Right lobe of liver (tissue), 6 donors: ENCODE measurements around the gene UNC5CL. TPM values are rescaled to one million over a fixed set of nuclear protein-coding genes. Genes with fewer than 3 reads are reported as not detected.
A peak's percentile ranks its signal among the peaks of the same experiment; 100 is the strongest.

Experiments used
- ATAC-seq, 4 donors: fragments of 200-7000 bp; cut with Tn5 transposase; one replicate each; pipeline ENCODE4 v1.9.1; 2020; ENCODE audit warnings: mild to moderate bottlenecking in 4 of 4, moderate library complexity in 4 of 4
- DNase-seq, 3 donors: peaks; one replicate each; pipeline ENCODE4 v3.0.0-alpha.2; 2020
- H3K27ac ChIP-seq, 3 donors: fragments of 200-600 bp; one replicate each; pipeline ENCODE4 v1.8.0; 2022
- H3K27me3 ChIP-seq, 2 donors: fragments of 200-600 bp; one replicate each; pipeline ENCODE4 v1.8.0; 2022
- H3K36me3 ChIP-seq, 4 donors: fragments of 200-600 bp; sonication (generic) in 1 of 4; one replicate each; pipeline versions ENCODE4 v1.5.1 to v1.8.0; 2017 to 2022; ENCODE audit warnings: control low read depth in 1 of 4
- H3K4me1 ChIP-seq, 4 donors: fragments of 200-600 bp; sonication (generic) in 1 of 4; one replicate each; pipeline versions ENCODE4 v1.5.1 to v1.8.0; 2017 to 2022; ENCODE audit warnings: control low read depth in 1 of 4
- H3K4me3 ChIP-seq, 3 donors: fragments of 200-600 bp; one replicate each; pipeline ENCODE4 v1.8.0; 2022
- H3K9me3 ChIP-seq, 4 donors: fragments of 200-600 bp; sonication (generic) in 1 of 4; one replicate each; pipeline versions ENCODE4 v1.5.1 to v1.8.0; 2017 to 2022; ENCODE audit warnings: control low read depth in 1 of 4
- POLR2A ChIP-seq: fragments of 450-650 bp; IDR thresholded peaks from one replicate; pipeline ENCODE4 v1.6.1; 2017; ENCODE audit warnings: antibody characterized with exemption, mild to moderate bottlenecking
- WGBS: methylation state at CpG from one replicate; pipeline ENCODE4 v1.1.6; 2018; ENCODE audit warnings: low coverage, low lambda C conversion rate; ENCODE audit not compliant: insufficient coverage; ENCODE audit errors: missing lambda C conversion rate; 5-methylcytosine and 5-hydroxymethylcytosine counted together
- intact Hi-C, 2 donors: fragments of 100-400 bp; cut with DNase I; formaldehyde crosslinking; loops; one replicate each; pipeline versions ENCODE4 v1.11.2 to v1.14.1; 2022
- total RNA-seq, 6 experiments: library from RNA; depleted of rRNA in 2 of 6; stranded (reverse); fragments of >200 nt in 2 of 6; fragmentation: NEBNext Ultra II Directional in 3 of 6; extraction: Animal tissue kit (Norgen Biotek cat#: 25700) in 3 of 6; gene quantifications; one replicate each; pipeline versions ENCODE4 v1.1.0 to v1.2.4, GENCODE V29; 2016 to 2023
- TF ChIP-seq, protein P1 (sequence below), 4 donors: fragments of 200-600 bp in 3 of 4; fragments of 450-650 bp in 1 of 4; IDR thresholded peaks; one replicate each; pipeline versions ENCODE4 v1.5.1 to v1.8.0; 2016 to 2022; ENCODE audit warnings: antibody characterized with exemption in 4 of 4, mild to moderate bottlenecking in 2 of 4
- donor health status: DM: no; HTN: yes; CAD: no.
- donor health status: DM: no; HTN: no; CAD: no.
- donor health status: DM: no; HTN: no; CAD: no.
- donor health status: DM: no; HTN: yes; CAD: no.
- donor health status: DM: no; HTN: yes; CAD: no.

The UNC5CL gene
- total RNA-seq, 6 experiments from 2014 or later = 5.0 to 35.7 (median 13.5) TPM

DNA sequence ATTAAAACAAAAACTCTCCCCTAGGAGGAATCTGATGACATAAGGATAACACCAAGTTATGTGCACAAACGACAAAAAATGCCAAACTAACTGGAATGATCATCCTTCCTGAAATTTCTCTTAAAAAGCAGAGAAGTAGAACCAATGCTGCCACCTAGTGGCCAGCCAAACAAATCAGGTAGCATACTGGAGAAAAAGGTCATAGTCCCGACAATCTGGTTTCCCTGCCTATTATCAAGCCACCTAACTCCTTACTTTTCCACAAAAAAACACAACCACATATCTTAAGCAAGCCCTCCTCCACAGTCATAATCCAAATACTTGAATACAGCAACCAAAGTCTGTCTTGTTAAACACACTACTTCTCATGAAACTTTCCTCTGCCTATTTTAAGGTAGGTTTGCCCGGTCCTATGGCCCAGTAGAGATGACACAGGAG is 27.9 kb upstream of the UNC5CL start:
- intact Hi-C loops = loop anchor here in 1 of 2 donors (10.0 kb wide), 1 partner anchor 62 kb away; no protein-coding TSS in a partner anchor
- 21% methylated on average over 3 of the region's 3 CpGs for WGBS
- DNase-seq (peak; percentile 72 to 79 (median 72)), ATAC-seq (peak; percentile 45 to 64 (median 53))
- TF ChIP-seq, protein P1, sequence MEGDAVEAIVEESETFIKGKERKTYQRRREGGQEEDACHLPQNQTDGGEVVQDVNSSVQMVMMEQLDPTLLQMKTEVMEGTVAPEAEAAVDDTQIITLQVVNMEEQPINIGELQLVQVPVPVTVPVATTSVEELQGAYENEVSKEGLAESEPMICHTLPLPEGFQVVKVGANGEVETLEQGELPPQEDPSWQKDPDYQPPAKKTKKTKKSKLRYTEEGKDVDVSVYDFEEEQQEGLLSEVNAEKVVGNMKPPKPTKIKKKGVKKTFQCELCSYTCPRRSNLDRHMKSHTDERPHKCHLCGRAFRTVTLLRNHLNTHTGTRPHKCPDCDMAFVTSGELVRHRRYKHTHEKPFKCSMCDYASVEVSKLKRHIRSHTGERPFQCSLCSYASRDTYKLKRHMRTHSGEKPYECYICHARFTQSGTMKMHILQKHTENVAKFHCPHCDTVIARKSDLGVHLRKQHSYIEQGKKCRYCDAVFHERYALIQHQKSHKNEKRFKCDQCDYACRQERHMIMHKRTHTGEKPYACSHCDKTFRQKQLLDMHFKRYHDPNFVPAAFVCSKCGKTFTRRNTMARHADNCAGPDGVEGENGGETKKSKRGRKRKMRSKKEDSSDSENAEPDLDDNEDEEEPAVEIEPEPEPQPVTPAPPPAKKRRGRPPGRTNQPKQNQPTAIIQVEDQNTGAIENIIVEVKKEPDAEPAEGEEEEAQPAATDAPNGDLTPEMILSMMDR (IDR thresholded peaks at IDR 0.05) = peak; percentile 89 to 93 (median 90)
- no peak for TF ChIP-seq POLR2A
- Histone ChIP-seq H3K4me1 (peaks cover 0 to 50% (median 13%) of the 10 kb centered on the region in 4 donors), H3K9me3 (no peaks in the 10 kb centered on the region), H3K36me3 (peaks cover 0 to 16% (median 8%) of the 10 kb centered on the region in 4 donors), H3K27me3 (no peaks in the 10 kb centered on the region), H3K27ac (peak overlapping the region in 2 of 3 donors; percentile 57 to 63), H3K4me3 (no peak overlapping the region)

DNA sequence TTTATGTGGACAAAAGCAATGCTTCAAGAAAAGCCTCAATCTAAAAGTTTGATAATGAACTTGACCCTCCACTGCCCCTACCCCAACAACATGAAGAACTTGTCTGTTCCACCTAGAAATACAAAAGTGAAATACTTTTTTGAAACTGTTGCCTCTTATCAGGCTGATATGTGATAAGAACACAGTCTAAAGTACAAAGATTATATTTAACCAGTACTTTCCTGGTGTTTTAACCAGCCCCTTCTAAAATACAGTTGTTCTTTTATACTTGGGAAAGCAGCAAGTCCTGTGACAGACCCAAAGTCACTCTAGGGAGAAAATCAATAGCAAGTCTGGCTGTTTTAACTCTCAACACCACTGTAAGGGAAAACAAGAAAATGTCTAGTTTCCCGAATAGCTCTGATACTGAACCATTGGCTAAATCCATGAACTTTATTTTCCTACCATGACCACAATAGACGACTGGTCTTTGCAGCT is 26.6 kb upstream of the UNC5CL start:
- peak overlapping the region; percentile 20 to 63 (median 57) for H3K27ac ChIP-seq
- ATAC-seq (peak; percentile 54 to 75 (median 60)), DNase-seq (no peak)
- H3K4me1 ChIP-seq = peaks cover 0 to 43% (median 13%) of the 10 kb centered on the region in 4 donors
- no peaks in the 10 kb centered on the region for H3K9me3 ChIP-seq
- intact Hi-C loops = loop anchor here in 1 of 2 donors (10.0 kb wide), 1 partner anchor 61 kb away; no protein-coding TSS in a partner anchor
- H3K27me3 ChIP-seq = no peaks in the 10 kb centered on the region
- no peak for TF ChIP-seq POLR2A
- TF ChIP-seq, protein P1 (IDR thresholded peaks at IDR 0.05) = no peak
- peaks cover 0 to 16% (median 8%) of the 10 kb centered on the region in 4 donors for H3K36me3 ChIP-seq
- 12% methylated on average over 2 of the region's 2 CpGs for WGBS
- peak overlapping the region in 1 of 3 donors; percentile 1 for H3K4me3 ChIP-seq

DNA sequence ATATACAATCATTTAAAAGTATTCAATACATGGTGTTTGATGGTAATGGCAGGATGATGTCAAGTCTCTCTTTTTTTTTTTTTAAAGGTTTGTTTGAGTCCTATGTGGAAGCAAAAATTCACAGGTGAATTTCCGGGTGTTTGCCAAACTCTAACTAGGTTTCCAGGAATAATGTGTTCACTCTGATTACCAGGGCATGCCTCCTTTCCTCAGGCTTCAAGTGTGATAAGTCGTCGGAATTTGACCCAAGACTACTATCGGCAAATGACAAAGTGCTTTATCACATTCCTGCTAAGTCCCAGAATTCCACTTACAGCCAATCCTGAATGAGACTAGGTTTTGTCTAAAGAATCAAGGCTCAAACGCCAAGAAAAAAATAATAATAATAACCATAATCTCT is 25.8 kb upstream of the UNC5CL start:
- Histone ChIP-seq H3K27ac (peak overlapping the region; percentile 26 to 63 (median 57)), H3K4me3 (no peak overlapping the region), H3K4me1 (peaks cover 0 to 41% (median 13%) of the 10 kb centered on the region in 4 donors), H3K27me3 (no peaks in the 10 kb centered on the region), H3K36me3 (peaks cover 0 to 16% (median 6%) of the 10 kb centered on the region in 4 donors), H3K9me3 (no peaks in the 10 kb centered on the region)
- WGBS = 22% methylated on average over 5 of the region's 5 CpGs
- ATAC-seq = peak in 3 of 4 donors; percentile 12 to 55 (median 46)
- DNase-seq = no peak
- TF ChIP-seq, protein P1 (IDR thresholded peaks at IDR 0.05) = no peak
- no peak for TF ChIP-seq POLR2A
- intact Hi-C loops = loop anchor here in 1 of 2 donors (10.0 kb wide), 1 partner anchor 60 kb away; no protein-coding TSS in a partner anchor

DNA sequence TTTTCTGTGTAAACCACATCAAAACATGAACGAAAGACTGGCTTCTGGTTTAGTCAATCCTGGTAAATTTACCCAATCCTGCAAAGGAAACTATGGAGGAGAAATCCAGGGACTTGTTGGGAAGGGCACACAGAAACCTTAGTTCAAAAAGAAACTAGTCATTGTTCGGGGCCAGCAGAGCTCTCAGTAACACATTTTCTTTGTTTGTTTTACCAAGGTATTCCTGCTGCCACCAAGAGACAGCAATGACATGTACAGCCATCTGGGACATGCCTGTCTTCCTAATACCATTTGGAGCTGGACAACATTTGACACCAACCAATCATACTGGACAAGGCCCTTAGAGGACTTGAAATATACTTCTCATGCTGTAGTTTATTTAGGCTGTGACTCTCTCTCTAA is 24.9 kb upstream of the UNC5CL start:
- no peaks in the 10 kb centered on the region for H3K9me3 ChIP-seq
- H3K36me3 ChIP-seq = peaks cover 0 to 14% (median 5%) of the 10 kb centered on the region in 4 donors
- H3K4me3 ChIP-seq = no peak overlapping the region
- peaks cover 0 to 41% (median 13%) of the 10 kb centered on the region in 4 donors for H3K4me1 ChIP-seq
- 28% methylated on average over 2 of the region's 2 CpGs for WGBS
- H3K27ac ChIP-seq = peak overlapping the region; percentile 26 to 63 (median 35)
- H3K27me3 ChIP-seq = no peaks in the 10 kb centered on the region
- DNase-seq (no peak), ATAC-seq (peak; percentile 56 to 71 (median 66))
- TF ChIP-seq, protein P1 (IDR thresholded peaks at IDR 0.05) = peak in 1 of 4 donors; percentile 21
- no peak for TF ChIP-seq POLR2A
- intact Hi-C loops = loop anchor here in 1 of 2 donors (10.0 kb wide), 1 partner anchor 59 kb away; no protein-coding TSS in a partner anchor
